ENCODE results near the gene VRK1.

The VRK1 gene

DNA sequence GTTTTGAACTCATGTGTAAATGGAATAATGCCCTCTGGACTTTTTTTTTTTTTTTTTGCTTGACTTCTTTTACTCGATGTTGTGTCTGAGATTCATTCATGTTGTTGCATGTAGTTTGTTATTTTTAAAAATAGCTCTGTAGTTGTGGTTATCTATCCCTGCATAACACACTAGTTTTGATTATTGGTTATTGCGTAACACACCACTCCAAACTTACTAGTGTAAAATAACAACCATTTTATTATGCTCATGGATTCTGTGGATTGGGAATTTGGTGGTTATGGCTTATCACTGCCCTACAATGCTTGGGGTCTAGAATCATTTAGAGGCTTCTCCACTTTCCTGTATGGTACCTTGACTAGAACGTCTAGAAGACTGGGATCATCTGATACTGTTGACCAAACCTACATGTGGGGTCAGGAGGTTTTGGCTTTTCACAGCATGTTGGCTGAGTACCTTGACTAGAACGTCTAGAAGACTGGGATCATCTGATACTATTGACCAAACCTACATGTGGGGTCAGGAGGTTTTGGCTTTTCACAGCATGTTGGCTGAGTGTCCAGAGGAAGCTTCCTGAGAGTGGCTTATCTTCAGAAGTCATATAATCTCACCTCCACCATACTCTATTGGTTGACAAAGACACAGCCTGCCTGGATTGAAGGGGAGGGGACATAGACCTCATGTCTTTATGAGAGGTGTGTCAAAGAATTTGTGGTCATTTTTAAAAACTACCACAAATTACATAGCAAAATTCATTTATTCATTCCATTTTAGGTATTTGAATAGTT is 11.6 kb downstream of the VRK1 start:
- DNase-seq (ENCODE audit: extremely low read depth, low read depth), result no peak
- TF ChIP-seq, protein P1, sequence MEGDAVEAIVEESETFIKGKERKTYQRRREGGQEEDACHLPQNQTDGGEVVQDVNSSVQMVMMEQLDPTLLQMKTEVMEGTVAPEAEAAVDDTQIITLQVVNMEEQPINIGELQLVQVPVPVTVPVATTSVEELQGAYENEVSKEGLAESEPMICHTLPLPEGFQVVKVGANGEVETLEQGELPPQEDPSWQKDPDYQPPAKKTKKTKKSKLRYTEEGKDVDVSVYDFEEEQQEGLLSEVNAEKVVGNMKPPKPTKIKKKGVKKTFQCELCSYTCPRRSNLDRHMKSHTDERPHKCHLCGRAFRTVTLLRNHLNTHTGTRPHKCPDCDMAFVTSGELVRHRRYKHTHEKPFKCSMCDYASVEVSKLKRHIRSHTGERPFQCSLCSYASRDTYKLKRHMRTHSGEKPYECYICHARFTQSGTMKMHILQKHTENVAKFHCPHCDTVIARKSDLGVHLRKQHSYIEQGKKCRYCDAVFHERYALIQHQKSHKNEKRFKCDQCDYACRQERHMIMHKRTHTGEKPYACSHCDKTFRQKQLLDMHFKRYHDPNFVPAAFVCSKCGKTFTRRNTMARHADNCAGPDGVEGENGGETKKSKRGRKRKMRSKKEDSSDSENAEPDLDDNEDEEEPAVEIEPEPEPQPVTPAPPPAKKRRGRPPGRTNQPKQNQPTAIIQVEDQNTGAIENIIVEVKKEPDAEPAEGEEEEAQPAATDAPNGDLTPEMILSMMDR (IDR thresholded peaks at IDR 0.05; ENCODE audit: low read depth, low read length), result no peak

DNA sequence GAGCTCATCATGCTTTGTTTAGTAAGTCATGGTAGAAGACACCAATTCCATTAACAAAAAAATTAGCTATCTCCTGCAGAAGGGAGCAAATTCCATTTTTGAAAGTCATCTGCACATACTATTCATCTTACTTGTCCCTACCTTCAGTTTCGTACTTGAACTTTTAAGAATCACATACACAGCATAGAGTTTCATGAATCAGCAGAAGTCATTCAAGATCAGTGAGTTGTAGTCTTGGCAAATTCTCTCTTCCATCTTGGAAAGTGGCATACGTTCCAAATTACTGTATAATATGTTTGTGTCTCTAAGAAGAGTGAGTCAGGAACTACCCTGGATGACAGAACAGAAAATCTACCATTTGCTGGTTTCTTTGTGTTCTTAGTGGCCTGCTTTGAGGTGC is 14.1 kb downstream of the VRK1 start:
- TF ChIP-seq, protein P1 (IDR thresholded peaks at IDR 0.05; ENCODE audit: low read depth, low read length), result no peak
- peak; percentile 37 for DNase-seq (ENCODE audit: extremely low read depth, low read depth)

DNA sequence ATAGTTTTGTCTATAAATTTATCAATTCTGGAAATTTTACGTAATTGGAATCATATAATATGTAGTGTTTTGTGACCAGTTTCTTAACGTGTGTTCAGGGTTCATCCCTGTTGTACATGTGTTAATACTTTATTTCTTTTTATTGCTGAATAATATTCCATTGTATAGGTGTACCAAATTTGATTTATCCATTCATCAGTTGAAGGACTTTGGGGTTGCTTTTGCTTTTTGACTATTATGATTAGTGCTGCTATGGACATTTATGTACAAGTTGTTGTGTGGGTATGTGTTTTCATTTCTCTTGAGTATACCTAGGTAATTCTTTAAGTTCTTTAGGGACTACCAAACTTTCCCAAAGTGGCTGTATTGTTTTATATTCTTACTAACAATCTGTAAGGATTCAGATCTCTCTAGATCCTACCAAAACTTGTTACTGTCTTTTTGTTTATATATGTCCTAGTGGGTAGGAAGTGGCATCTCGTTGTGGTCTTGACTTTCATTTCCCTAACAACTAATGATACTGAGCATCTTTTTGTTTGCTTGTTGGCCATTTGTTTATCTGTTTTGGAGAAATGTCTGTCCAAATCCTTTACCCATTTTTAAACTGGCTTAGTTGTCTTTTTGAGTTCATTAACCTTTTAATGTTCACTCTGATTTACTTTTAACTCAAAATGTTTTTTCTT is 14.9 kb downstream of the VRK1 start:
- DNase-seq (ENCODE audit: extremely low read depth, low read depth), result no peak
- TF ChIP-seq, protein P1 (IDR thresholded peaks at IDR 0.05; ENCODE audit: low read depth, low read length), result no peak

DNA sequence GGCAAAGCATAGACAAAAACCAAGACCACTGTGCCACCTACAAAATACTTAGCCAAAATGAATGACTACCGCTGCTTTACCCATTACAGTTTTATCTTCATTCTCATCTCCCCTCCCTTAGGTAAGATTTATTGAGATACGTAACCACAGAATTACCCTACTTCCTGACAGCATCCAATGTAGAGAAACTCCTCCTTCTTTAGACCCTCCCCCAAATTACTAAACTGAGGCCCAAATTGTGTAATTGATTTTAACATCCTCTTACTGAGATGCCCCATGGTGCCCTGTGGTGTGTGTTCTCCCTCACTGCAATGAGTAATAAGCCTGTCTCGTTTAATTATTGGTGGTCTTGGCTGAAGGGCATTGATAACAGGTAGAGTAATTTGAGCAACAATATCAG is 19.1 kb downstream of the VRK1 start:
- TF ChIP-seq, protein P1 (IDR thresholded peaks at IDR 0.05; ENCODE audit: low read depth, low read length), result no peak
- DNase-seq (ENCODE audit: extremely low read depth, low read depth), result no peak

DNA sequence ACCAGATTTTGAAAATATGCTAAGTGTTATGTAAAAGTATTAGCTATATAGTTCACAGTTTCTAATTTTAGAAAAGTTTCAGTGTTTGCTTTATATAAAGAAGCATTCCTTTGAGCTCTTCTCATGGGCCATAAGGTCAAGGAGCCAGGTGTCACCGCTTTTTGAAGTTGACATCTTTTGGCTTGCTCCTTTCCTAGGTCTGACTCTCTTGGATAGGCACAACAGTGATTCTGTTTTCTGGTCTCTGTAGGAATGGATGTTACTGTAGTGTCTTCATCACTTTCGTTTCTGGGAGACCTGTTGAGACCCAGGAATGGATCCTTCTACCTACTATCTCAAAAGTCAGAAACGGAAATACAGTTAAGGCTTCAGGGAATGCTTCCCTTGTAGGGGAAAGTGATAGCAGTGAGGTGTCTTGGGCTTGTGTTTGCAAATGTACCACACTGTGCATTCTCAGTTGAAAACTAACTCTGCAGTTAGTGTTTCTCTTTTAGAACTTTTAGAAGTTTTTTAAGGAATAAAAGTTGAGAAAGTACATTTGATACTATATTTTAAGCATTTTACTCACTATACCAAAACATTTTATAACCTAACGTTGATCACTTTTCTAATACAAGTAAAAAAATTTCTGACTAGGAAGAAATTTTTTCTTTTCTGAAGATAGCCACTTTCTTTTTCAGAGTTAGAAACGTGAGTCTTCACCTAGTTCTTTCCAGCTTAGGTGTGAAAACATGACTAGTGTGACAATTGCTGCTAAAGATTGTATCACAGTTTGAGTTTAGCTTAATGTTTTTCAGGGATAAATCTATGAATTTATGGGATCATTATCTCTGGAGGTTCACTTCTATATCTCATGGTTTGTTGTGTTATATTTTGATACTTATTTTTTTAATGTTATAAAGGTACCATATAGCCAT is 20.8 kb downstream of the VRK1 start:
- TF ChIP-seq, protein P1 (IDR thresholded peaks at IDR 0.05; ENCODE audit: low read depth, low read length), result no peak

DNA sequence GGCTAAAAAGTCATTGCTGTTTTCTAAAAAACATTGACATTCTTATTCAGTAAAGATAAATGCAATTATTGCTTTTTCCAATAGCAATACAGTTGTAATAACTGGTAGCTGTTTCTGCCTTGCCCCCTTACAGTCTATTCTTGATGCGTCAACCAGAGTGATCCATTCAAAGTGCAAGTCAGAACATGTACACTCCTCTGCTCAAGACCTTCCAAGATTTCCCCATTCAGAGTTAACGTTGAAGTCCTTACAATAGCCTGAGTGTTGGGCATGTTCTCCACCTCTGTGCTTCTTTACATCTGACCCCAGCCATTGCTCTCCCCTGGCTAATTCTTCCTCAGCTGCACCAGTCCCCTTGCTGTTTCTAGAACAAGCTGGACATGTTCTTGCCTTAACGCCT is 24.3 kb downstream of the VRK1 start:
- TF ChIP-seq, protein P1 (IDR thresholded peaks at IDR 0.05; ENCODE audit: low read depth, low read length), result no peak
- no peak for DNase-seq (ENCODE audit: extremely low read depth, low read depth)

More for the DNA sequence above, 20.8 kb downstream of the VRK1 start:
- DNase-seq (ENCODE audit: extremely low read depth, low read depth), result no peak

Data from AG09319 (cell line).